Astrocyte (in vitro differentiated cells and primary cell): ENCODE measurements around the gene TERT. TPM values are rescaled to one million over a fixed set of nuclear protein-coding genes. Genes with fewer than 3 reads are reported as not detected.

Source experiments
- DNase-seq: peaks from one replicate; pipeline ENCODE4 v3.0.0-alpha.2; 2010; ENCODE audit warnings: low read depth
- FAIRE-seq: peaks from 2 replicates; lab custom pipeline; 2011; peaks lifted over from hg19 to GRCh38; lab: Jason Lieb, UNC
- H2AFZ ChIP-seq: 2 replicates; pipeline ENCODE4 v1.6.0; 2012; ENCODE audit warnings: low read depth, low read length, inconsistent platforms
- H3K27ac ChIP-seq: 2 replicates; pipeline ENCODE4 v1.5.1; 2011; ENCODE audit warnings: low read depth, low read length, inconsistent platforms
- H3K27me3 ChIP-seq: 2 replicates; pipeline ENCODE4 v1.6.0; 2011; ENCODE audit warnings: low read length, inconsistent platforms; ENCODE audit not compliant: insufficient read depth
- H3K36me3 ChIP-seq: 2 replicates; pipeline ENCODE4 v1.5.1; 2011; ENCODE audit warnings: low read length, inconsistent platforms; ENCODE audit not compliant: insufficient read depth
- H3K4me1 ChIP-seq: 2 replicates; pipeline ENCODE4 v1.5.1; 2011; ENCODE audit warnings: low read length, inconsistent platforms; ENCODE audit not compliant: insufficient read depth
- H3K4me2 ChIP-seq: 2 replicates; pipeline ENCODE4 v1.6.0; 2012; ENCODE audit warnings: low read length, inconsistent platforms
- H3K4me3 ChIP-seq: 2 replicates; pipeline ENCODE4 v1.5.1; 2011; ENCODE audit warnings: low read depth, mild to moderate bottlenecking, low read length, inconsistent platforms; ENCODE audit not compliant: insufficient read depth
- H3K79me2 ChIP-seq: 2 replicates; pipeline ENCODE4 v1.6.0; 2012; ENCODE audit warnings: mild to moderate bottlenecking, low read length, inconsistent platforms; ENCODE audit not compliant: insufficient read depth
- H3K9ac ChIP-seq: 2 replicates; pipeline ENCODE4 v1.6.0; 2012; ENCODE audit warnings: mild to moderate bottlenecking, low read length, inconsistent platforms
- H3K9me3 ChIP-seq: 2 replicates; pipeline ENCODE4 v1.5.1; 2012; ENCODE audit warnings: low read depth, mild to moderate bottlenecking, low read length, inconsistent platforms; ENCODE audit not compliant: insufficient read depth
- H4K20me1 ChIP-seq: 2 replicates; pipeline ENCODE4 v1.6.0; 2012; ENCODE audit warnings: low read length, inconsistent platforms; ENCODE audit not compliant: insufficient read depth
- H3K27ac Mint-ChIP-seq: one replicate; pipeline ENCODE4 v1.8.0; 2021; ENCODE audit warnings: mild to moderate bottlenecking, mixed read lengths; ENCODE audit not compliant: unreplicated experiment
- H3K27me3 Mint-ChIP-seq: one replicate; pipeline ENCODE4 v1.8.0; 2021; ENCODE audit warnings: low read depth, mixed read lengths; ENCODE audit not compliant: unreplicated experiment
- H3K36me3 Mint-ChIP-seq: one replicate; pipeline ENCODE4 v1.8.0; 2021; ENCODE audit warnings: low read depth, mixed read lengths; ENCODE audit not compliant: unreplicated experiment
- H3K4me1 Mint-ChIP-seq: one replicate; pipeline ENCODE4 v1.8.0; 2021; ENCODE audit warnings: low read depth, mixed read lengths; ENCODE audit not compliant: unreplicated experiment
- H3K4me3 Mint-ChIP-seq: one replicate; pipeline ENCODE4 v1.8.0; 2021; ENCODE audit warnings: mild to moderate bottlenecking, moderate library complexity, mixed read lengths; ENCODE audit not compliant: unreplicated experiment
- H3K9me3 Mint-ChIP-seq: one replicate; pipeline ENCODE4 v1.8.0; 2021; ENCODE audit warnings: mild to moderate bottlenecking, mixed read lengths; ENCODE audit not compliant: unreplicated experiment
- EZH2 ChIP-seq: IDR thresholded peaks from 2 replicates; pipeline ENCODE4 v1.6.1; 2012; ENCODE audit warnings: mild to moderate bottlenecking, low read length, inconsistent platforms; ENCODE audit not compliant: insufficient read depth
- total RNA-seq: library from RNA; stranded (reverse); gene quantifications from 2 replicates; pipeline ENCODE4 v1.2.1, GENCODE V29; 2021
- TF ChIP-seq, protein P1 (sequence below): IDR thresholded peaks from 2 replicates; pipeline ENCODE4 v1.5.1; 2011; ENCODE audit warnings: low read depth, mild to moderate bottlenecking, inconsistent platforms, low read length, moderate library complexity; ENCODE audit not compliant: insufficient read depth

The TERT gene
- total RNA-seq, 1 donor from 2014 or later = 0.50 TPM

DNA sequence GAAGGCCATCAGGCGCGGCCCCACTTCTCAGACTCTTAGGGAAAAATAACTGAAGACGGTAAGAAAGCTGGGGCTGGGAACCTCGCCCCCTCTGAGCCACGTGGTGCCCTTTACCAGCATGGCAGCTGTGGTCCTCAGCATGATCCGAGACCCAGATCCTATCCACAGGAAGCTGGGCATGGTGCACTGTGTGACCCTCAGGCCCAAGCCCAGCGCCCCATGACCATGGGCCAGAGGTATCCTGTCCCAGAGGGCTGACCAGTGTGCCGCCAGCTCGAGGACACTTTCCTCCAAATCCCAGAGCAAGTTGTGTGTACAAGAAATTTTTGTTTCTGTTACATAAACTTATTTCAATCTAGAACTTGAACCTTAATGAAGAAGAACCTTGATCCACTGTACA is 28.1 kb downstream of the TERT start:
- no peak for FAIRE-seq
- no peak overlapping the region for H3K27ac ChIP-seq
- H3K36me3 Mint-ChIP-seq = no peaks in the 10 kb centered on the region

DNA sequence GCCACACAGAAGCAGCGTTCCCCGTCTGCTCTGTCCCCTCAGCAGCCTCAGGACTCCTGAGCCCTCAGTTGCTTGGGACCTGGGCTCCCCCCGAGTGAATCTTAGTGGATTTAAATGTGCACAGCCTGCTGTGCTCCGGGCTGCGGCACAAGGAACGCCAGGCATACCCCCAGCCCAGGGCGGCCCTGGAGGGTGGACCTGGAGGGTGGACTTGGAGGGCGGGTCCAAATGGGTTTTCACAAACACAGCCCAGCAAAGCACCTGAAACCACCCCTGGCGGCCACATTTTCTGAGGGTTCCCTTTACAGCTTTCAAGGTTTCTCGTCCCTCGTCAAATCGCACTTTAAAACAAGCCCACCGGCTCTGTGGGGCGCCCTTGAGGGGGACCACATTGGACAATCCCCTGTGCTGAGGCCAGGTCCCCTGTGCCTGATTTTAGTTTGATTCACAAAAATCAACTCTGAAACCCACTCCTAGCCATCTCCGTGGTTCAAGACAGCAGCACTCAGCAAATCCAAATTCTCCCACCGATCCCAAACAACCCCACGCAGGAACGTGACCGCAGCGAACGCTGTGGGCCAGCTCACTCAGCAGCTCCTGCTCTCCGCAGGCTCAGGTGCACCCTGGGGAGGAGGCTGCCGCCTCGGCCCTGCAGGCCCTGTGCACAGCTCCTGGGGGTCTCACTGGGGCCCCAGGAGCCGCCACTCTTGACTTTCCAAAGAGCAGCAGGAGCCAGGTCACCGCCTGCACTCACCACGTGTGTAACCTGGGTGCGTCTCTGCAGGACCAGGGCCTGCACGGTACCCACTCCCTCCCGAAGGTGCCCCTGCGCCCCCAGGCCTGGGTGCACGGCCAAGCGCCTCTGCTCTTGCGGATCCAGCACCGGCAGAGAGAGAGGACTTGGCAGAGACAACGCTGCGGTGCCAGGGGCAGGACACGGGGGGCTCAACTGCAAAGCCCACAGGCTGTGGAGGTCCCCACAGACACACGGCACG is 29.1 kb downstream of the TERT start:
- Mint-ChIP-seq H3K9me3 (peaks cover 3% of the 10 kb centered on the region), H3K4me1 (peaks cover 2% of the 10 kb centered on the region), H3K4me3 (no peak overlapping the region), H3K27ac (no peak overlapping the region), H3K36me3 (no peaks in the 10 kb centered on the region), H3K27me3 (peaks cover 30% of the 10 kb centered on the region)
- Histone ChIP-seq H3K27me3 (no peaks in the 10 kb centered on the region), H3K9ac (no peak overlapping the region), H3K4me3 (no peak overlapping the region), H3K4me1 (no peaks in the 10 kb centered on the region), H3K36me3 (no peaks in the 10 kb centered on the region), H3K9me3 (peaks cover 15% of the 10 kb centered on the region), H3K4me2 (no peak overlapping the region), H2AFZ (no peak overlapping the region), H4K20me1 (no peaks in the 10 kb centered on the region), H3K79me2 (no peaks in the 10 kb centered on the region), H3K27ac (no peak overlapping the region)
- FAIRE-seq (no peak), DNase-seq (no peak)
- TF ChIP-seq EZH2 = no peak
- TF ChIP-seq, protein P1, sequence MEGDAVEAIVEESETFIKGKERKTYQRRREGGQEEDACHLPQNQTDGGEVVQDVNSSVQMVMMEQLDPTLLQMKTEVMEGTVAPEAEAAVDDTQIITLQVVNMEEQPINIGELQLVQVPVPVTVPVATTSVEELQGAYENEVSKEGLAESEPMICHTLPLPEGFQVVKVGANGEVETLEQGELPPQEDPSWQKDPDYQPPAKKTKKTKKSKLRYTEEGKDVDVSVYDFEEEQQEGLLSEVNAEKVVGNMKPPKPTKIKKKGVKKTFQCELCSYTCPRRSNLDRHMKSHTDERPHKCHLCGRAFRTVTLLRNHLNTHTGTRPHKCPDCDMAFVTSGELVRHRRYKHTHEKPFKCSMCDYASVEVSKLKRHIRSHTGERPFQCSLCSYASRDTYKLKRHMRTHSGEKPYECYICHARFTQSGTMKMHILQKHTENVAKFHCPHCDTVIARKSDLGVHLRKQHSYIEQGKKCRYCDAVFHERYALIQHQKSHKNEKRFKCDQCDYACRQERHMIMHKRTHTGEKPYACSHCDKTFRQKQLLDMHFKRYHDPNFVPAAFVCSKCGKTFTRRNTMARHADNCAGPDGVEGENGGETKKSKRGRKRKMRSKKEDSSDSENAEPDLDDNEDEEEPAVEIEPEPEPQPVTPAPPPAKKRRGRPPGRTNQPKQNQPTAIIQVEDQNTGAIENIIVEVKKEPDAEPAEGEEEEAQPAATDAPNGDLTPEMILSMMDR = no peak

More for the DNA sequence above, 28.1 kb downstream of the TERT start:
- Histone ChIP-seq H3K4me1 (no peaks in the 10 kb centered on the region), H3K36me3 (no peaks in the 10 kb centered on the region), H3K4me2 (no peak overlapping the region), H3K4me3 (no peak overlapping the region), H4K20me1 (no peaks in the 10 kb centered on the region), H2AFZ (no peak overlapping the region), H3K27me3 (no peaks in the 10 kb centered on the region), H3K9ac (no peak overlapping the region), H3K79me2 (no peaks in the 10 kb centered on the region), H3K9me3 (peaks cover 16% of the 10 kb centered on the region)
- peaks cover 2% of the 10 kb centered on the region for H3K4me1 Mint-ChIP-seq
- no peaks in the 10 kb centered on the region for H3K9me3 Mint-ChIP-seq
- no peak for DNase-seq
- no peak overlapping the region for H3K4me3 Mint-ChIP-seq
- no peak for TF ChIP-seq EZH2
- TF ChIP-seq, protein P1 = no peak
- H3K27me3 Mint-ChIP-seq = peaks cover 22% of the 10 kb centered on the region
- H3K27ac Mint-ChIP-seq = no peak overlapping the region

DNA sequence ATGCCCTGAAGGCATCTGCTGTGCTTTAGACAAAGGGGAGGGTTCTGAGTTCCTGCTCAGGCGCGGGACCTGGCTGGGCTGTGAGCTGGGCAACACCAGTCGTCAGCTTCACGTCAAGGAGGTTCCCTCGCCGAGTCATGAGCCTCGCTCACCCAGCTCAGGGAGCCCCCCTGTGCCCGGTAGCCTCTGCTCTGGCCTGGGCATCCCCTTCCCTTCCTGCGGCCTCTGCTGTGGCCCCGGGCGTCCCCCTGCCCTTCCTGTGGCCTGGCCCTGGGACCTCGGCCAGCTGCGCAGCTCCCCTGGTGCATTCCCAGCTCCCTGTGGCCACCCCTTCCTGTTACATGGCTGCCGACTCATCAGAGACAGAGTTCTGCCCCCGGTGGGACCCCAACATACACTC is 29.8 kb downstream of the TERT start:
- H3K36me3 Mint-ChIP-seq = no peaks in the 10 kb centered on the region
- H4K20me1 ChIP-seq = no peaks in the 10 kb centered on the region
- no peak overlapping the region for H3K4me2 ChIP-seq
- H3K4me1 Mint-ChIP-seq = peaks cover 2% of the 10 kb centered on the region
- H3K9me3 ChIP-seq = peaks cover 17% of the 10 kb centered on the region
- FAIRE-seq (no peak), DNase-seq (no peak)
- H3K27ac Mint-ChIP-seq = no peak overlapping the region
- no peaks in the 10 kb centered on the region for H3K4me1 ChIP-seq
- TF ChIP-seq, protein P1 = no peak
- H3K27ac ChIP-seq = no peak overlapping the region
- peaks cover 5% of the 10 kb centered on the region for H3K9me3 Mint-ChIP-seq
- H3K4me3 ChIP-seq = no peak overlapping the region
- no peak overlapping the region for H3K9ac ChIP-seq
- H3K27me3 Mint-ChIP-seq = peaks cover 38% of the 10 kb centered on the region
- no peaks in the 10 kb centered on the region for H3K27me3 ChIP-seq
- no peak overlapping the region for H2AFZ ChIP-seq
- H3K36me3 ChIP-seq = no peaks in the 10 kb centered on the region
- no peaks in the 10 kb centered on the region for H3K79me2 ChIP-seq
- no peak overlapping the region for H3K4me3 Mint-ChIP-seq
